HuH-7 (cell line): ENCODE data around the gene DSC1.
"Not testable (repeated sequence)": the region's sequence is repeated elsewhere in the genome, so short reads cannot be mapped to it uniquely, and the experiment has no call there.

Experiments
- DNase-seq: peaks from one replicate; pipeline ENCODE4 v3.0.0; 2011; ENCODE audit warnings: low spot score

The DSC1 gene

DNA sequence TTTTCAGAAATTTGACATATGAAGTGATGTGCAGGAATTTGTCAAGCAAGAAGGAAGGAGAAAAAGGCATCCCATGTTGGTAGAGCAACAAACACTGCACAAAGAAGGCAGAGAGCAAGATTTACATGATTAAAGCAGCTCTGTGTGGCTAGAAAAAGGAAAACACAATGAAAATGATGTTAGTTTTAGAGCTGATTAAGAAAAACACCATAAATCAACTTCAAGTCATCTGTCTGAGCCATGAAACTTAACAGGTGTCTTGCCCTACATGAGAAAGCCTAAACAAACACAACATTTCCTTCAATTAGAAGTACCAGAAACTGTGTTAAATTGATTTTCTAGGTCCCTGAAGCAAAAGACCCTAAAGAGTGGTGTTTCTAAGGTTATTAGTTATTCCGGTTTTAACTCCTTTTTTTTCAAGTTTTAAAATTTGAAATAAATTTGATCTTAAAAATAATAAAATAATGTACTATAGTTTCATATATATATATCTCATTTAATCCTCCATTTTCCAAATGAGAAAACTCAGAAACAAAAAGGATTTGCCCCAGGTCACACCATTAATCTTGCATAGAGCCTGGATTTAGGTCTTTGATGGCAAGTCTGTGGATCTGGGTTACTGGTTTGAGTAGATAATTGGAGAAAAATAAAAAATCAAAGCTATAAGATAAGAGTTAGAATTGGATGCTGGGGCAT lies 8.6 kb upstream of the DSC1 start:
- DNase-seq, result no peak

DNA sequence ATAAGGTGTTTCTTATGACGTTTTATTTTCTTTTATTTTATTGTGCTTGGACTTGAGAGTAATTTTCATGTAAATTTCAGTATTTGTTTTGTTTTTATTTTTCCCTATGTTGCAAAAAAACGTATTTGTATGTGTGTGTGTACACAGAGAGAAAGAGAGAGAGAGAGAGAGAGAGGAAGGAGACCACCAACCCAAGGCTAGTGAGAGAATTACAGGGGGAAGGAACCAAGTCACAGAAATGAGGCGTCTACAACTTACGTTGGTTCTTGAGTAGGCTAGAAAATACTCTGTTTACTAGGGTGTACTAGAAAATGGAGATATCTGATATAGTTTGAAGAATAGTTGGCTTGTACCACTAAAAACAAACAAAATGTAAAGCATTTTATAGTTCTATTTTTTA lies 7.7 kb upstream of the DSC1 start:
- DNase-seq, result no peak

DNA sequence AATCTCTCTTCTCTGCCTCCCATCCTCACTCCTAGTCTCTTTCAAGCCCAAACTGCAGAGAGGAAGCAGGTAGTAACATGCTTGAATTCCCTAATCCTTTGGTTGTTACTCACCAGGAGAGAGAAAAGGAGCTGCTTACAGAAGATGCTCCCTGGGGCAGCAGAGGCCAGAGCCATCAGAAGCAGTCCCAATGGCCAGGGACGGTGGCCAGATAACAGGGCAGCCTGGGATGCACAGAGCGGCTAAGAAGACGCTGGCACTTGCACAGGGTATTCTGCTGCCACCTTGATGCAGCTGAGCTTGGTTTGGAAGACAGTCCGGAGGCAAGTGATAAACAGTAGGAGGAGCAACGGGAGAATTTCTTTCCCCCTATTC lies 250 bp downstream of the DSC1 start:
- DNase-seq, result no peak

DNA sequence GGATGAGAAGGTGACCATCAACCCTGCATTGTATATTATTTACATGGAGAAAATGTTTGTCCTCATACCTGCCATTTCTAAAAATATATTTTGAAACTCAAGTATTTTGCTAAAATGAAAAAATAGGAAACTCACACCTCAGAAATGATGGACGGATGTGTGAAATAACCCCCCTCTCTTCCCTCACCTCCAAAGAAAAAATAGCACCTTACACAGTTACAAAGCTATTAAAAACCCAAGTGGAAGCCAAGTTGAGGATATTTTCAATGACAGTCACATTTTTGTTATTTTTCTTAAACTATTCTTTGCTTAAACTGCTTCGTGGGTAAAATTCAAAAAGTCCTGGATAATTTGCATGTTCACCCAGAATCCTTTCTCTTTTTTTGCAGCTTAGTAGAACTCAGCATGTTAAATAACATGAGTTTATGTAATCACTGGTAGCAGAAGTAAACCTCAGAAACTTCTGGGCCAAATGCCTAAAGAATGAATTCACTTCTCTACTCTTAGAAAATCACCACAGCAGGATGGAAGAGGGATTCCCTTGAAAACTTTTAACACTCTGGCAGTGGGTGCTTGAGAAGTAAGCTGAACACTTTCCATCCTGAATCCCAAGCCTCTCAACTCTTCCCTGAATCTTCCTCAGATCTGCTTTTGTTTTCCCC lies 768 bp downstream of the DSC1 start:
- no peak for DNase-seq

DNA sequence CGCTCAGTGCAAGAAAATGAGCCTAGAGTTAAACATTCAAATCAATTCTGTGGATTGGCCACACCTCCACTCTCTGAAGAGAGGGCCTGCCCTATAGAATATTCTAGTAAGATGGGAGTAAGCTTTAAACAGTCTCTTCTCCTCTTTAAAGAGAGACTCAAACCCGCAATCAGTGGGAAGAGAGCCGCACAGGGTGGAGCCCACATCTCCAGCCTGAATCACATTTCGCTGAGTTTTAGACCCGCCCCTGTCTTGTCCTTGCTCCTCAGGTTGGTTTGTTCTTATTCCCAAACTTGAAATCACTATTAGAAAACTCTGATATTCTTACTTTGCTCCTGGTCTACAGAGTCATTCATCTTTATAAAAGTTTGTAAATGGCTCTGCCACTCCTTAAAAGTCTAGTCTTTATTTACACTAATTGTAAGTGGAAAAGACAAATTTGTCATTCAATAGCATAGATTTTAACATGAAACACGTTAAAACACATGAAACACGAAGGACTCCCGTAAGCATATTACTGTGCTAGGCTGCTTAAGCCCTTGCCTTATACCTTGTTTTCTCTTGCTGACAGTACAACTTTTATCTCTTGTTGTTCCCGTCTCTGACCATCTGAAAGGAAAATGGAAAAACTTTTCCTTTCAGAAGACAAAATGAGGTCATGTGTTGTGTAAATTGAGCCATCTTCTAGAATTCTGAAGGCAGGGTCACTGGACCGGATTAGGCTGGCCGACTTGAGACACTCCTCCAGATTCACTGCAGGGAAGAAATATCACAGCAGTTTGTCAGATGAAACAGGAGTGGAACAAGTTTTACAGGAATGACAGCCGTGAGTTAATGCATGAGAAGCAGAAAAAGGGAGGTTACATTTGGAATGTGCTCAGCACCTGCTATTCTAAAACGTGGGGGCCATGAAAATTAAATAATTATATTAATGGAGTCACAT lies 5.6 kb downstream of the DSC1 start:
- no peak for DNase-seq

DNA sequence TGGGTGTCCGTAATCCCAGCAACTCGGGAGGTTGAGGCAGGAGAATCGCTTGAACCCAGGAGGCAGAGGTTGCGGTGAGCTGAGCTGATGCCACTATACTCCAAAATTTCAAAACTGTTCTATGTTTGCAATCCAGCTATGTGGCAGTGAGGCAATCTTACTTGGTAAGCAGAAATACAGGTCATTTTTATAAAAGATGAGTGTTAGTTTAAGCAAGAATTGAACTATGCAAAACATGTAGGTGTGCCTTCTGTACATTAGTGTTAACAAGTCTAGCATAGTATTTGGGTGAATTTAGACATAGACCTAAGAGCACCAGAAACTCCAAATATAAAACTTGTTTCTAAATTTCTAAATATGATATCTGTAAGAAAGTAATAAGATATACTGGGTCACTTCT lies 7.2 kb downstream of the DSC1 start:
- DNase-seq, result no peak

DNA sequence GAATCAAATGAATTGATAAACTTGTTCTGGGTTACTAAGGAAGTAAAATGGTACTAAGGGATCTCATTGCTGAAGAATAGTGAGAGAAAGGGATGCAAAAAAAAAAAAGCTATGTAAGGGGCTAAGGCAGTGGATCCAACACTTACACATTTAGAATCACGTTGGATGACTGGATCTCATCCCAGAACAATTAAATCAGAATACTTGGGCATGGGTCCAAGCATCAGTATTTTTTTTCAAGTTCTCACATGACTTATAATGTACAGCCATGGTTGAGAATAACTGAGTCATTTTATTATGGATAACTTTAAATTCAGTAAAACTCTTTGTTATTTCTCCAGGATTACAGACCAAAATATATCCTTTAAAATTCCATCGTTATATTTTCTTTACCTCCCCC lies 8.5 kb downstream of the DSC1 start:
- no peak for DNase-seq

DNA sequence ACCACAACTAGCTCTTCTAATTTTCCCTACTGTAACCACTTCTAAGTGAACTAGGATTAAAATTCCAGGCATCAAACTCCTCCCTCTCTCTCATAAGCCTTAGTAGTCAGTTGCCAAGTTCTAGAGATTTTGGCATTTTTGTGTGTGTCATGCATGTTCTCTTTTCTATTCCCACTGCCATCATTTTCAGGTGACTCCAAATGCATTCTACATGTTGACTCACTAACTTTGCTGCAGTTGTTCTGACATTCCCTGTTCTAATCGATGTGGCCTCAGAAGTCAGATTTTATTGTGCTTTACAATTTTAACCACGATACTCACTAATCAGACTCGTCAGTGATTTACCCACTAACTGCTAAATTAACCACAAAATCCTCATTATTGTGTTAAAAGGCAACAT lies 13.3 kb downstream of the DSC1 start:
- DNase-seq, result no peak

DNA sequence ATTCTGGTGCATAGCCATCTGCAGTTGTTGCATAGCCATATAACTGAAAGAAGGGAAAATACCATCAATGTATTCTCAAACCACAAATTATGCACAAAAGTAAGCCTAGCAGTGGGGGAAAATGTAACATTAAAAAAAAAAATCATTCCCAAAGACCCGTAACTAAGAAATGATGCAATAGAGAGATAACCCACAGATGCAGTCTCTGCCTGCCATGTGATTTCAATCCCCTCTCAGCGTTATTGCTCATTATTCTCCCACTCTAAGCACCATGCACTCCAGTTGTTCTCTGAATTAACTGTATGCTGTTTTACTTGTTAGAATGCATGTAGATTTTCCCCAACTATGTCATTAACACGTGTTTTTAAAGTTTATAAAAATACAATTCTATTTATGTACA lies 14.1 kb downstream of the DSC1 start:
- DNase-seq, result no peak

DNA sequence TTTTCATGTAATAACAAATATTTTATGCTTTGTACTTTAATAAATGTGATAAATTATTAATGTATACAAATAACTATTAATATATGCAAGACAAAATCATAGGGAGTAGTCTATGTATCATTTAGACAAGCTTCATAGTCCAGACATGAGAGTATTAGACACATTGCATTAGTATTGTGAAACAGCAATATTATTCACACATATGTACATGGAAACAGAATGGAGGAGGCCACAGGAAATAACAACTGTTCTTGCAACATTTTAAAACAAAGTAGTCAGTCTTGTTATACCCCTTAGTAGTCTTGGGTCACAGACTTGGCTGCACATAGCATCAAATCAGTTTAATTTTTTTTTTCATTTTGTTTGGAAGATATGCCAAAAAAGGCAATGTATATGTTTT lies 15.8 kb downstream of the DSC1 start:
- DNase-seq, result no peak

DNA sequence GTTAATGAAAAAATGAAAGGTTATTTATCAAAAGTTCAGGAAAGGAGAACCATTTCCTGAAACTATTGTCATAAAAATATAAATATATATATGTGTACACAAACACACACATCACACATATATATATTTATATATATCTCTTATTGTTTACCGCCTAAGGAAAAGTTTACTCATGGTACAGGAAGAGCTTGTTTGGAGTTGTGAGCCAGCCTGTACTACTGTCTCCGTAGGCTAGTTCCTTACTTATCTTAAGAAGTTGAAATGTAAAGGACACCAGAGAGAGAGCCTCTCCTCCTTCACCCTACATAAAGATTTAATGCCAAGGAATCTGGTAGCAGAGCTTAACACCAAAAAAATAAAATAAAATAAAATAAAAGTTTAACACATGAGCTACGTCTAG lies 19.6 kb downstream of the DSC1 start:
- DNase-seq, result no peak

DNA sequence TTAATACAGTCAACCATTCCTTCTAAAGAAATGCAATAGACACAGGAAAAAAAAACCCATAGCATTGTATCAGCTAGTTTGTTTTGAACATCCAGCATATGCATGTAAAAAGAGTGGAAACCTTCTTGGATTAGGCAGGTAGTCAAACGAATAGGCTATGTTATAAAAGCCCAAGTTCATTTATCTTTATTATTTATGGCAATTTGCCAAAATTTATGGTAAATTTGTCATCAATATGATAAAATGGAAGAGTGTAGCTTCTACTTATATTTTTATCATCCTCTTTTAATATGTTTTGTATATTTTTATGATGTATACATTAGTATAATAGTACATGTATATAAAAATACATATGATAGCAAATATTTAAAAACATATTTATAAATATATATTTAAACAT lies 23.9 kb downstream of the DSC1 start:
- no peak for DNase-seq

DNA sequence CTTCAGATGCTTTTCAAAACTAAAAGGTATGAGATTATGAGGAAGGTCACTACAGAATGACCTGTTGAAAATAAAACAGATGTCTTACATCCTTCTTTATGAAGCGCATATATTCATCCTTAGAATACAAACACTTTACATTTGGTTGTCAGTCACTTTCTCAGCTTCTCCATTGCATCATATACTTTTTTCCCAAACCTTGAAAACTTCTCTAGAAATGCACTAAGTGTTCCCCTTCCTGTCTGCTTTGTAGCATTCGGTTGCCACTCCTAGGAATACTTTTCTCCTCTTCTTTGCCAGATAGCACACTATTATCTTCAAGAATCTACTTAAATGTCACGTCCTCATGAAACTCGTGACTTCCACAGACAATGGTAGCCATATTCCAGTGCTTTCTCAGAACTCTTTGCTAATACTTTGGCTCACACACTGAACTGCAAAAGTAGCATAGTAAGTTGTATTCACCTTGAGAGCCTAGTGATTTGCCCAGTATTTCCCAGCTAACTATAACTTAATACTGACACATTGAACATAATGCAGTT lies 27.6 kb downstream of the DSC1 start:
- no peak for DNase-seq

DNA sequence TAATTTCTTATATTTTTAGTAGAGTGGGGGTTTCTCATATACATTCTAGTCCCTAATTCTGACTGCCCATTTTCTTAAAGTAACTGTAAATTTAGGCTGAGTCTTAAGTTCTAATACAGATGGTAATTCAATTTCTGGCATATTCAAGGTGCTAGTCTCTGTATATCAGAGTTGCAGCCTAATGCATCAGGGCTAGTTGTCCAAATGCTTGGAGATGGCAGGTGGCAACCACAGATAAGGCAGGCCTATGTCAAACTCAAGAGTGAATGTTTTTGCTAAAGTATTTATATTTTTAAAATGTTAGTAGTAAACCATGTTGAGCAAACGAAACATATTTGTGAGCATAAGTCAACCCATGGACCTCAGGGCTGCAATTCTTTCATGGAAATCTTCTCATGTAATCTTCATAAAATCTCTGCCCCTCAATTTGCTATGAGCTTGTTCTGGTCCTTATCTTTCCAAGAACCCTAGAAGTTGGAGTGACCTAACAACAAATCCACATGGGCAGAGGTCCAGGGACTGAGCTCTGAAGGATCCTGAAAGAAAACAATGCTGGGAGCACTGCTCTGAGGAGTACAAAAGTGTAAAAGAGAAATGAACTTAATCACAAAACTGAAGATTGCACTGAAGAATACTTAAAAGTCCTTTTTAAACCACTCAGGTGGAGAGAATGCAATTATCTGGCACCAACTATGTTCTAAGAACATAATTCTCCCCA lies 33.1 kb downstream of the DSC1 start:
- no peak for DNase-seq

DNA sequence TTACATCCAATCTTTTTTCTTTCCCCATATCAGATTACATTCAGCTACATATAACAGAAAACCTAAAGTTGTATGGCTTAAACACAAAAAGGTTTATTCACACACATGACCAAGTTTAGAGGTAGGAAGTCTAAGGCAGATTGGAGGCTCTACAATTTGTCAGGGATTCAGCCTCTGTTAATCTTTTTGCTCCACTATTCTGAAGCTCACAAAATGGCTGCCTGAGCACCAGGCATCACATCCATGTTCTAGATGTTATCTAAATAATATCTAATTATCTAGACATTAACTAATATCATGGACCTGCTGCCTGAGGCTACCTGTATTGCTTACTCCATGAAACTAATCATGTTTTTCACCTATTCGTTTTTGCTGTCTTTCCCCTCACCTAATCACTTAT lies 36.8 kb downstream of the DSC1 start:
- no peak for DNase-seq

DNA sequence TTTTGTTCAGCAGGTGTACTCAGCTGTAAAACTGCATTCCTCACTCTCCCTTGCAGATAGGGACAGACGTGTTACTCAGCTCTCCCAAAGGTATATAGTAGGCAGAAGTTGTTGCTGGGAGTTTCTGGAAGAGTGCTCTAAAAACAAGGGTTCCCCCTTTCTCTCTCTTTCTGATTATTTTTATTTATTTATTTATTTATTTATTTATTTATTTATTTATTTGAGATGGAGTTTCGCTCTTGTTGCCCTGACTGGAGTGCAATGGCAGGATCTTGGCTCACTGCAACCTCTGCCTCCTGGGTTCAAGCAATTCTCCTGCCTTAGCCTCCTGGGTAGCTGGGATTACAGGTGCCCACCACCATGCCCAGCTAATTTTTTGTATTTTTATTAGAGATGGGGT lies 39.5 kb downstream of the DSC1 start:
- DNase-seq, result not testable (repeated sequence)

DNA sequence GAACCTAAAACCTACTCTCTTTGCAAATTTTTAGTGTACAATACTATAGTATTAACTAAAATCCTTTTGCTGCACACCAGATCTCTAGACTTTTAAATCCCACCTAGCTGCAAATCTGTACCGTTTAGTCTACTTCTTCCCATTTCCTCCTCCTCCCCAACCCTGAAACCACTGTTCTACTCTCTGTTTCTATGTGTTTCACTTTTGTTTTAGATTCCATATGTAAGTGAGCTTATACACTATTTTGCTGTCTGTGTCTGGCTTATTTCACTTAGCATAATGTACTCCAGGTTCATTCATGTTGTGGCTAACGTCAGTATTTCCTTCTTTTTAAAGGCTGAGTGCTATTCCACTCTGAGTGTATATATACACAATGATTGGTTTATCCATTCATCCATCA lies 42.1 kb downstream of the DSC1 start:
- no peak for DNase-seq

DNA sequence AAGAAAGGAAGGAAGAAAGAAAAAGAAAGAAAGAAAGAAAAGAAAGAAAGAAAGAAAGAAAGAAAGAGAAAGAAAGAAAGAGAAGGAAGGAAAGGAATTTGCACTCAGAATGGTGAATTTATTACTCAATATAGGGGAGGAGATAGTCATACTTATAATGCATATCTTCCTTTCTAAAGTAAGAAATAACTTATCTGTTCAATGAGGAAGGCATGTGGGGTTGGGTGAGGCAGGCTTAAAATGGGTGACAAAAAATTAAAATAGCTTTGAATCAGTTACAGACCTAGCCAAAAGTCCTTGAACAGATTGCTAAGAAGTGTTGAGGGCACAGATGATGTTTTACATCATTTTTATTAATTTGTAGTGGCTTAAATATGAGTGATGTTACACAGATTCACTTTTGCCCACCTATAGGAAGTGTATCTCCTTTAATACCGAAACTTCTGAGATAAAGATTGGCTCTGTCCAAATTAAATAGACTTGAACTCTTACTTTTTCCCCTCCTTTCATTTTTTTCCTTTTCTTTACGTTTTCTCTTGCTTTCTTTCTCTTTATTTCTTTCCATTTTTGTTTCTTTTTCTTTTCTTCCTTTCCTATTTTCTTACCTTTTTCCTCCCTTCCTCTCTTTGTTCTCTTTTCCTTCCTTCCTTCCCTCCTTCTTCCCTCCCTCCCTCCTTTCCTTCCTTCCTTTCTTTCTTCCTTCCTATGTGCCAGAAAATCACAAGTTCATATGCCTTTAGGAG lies 45.6 kb downstream of the DSC1 start:
- DNase-seq, result no peak

DNA sequence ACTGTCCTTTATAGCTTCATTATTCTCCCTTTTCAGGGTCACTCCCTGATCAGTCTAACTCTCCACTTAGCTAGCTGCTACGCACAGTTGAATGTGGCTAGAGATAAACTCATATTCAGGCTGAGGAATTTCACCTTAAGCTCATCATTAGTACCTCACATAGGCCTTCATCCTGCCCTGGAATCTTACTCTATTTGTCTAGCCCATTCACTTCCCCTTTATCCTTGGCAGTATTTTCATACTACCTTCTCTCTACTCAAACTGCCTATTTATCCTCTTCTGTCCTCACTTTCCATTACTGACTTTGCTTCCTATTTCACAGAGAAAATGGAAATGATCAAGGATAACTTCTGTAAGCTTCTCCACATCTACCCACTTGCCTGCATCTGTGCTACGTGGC lies 49.9 kb downstream of the DSC1 start:
- no peak for DNase-seq

DNA sequence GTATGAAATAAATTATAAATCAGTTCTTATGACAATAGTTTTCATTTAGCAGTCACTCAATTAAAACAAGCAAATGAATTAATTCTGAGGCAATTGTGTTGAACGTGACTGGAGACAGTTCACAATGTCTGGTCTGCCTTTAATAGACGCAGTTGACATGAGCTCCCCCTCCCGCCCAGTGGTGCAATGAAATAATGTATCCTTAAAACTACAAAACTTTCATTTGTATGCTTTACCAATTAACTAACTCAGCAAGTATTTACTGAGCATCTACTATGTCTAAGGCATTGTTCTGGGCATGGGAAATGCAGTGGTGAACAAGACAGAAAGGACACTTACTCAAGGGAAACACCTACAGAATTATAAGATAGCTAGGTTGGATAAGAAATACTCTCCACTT lies 56.9 kb downstream of the DSC1 start:
- DNase-seq, result no peak

DNA sequence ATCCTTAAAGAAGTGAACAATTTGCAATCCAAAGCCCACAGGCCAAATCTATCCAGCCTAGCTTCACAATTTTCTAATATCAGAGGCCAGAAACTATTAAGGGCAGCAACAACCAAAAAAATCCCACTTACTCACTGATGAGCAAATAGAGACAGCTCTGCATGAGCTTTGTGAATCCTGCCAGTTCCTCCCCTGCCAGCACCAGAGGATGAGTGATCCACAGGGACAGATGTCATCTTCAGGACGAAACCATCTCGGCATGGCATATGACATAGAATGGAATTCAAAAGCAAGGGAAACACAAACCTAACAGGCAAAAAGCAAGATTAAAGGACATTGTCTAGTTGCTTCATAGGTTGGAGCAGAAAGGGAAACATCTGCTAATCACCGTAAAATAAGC lies 58.2 kb downstream of the DSC1 start:
- no peak for DNase-seq

DNA sequence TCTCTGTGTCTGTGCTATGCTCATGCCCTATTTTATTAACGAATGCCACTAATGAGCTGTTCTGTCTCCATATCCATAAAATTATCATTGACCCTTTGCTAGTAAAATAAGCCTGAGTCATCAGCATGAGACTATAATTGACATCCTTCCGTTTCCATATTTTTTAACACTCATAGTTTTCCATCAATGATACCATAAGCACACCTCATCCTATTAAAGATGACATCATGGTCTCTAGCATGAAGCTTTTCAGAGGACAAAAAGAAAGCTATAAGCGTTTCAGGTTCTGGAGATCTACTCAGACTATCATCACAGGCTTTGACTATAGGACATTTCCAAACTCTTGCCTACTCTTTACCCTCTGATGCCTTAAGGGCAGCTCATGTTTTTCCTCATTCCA lies 59.2 kb downstream of the DSC1 start:
- no peak for DNase-seq
